ENCODE results near the gene KCNMA1. TPM values are rescaled to one million over a fixed set of nuclear protein-coding genes. Genes with fewer than 3 reads are reported as not detected.

Gene KCNMA1
- total RNA-seq, 1 donor: 77.8 TPM

DNA sequence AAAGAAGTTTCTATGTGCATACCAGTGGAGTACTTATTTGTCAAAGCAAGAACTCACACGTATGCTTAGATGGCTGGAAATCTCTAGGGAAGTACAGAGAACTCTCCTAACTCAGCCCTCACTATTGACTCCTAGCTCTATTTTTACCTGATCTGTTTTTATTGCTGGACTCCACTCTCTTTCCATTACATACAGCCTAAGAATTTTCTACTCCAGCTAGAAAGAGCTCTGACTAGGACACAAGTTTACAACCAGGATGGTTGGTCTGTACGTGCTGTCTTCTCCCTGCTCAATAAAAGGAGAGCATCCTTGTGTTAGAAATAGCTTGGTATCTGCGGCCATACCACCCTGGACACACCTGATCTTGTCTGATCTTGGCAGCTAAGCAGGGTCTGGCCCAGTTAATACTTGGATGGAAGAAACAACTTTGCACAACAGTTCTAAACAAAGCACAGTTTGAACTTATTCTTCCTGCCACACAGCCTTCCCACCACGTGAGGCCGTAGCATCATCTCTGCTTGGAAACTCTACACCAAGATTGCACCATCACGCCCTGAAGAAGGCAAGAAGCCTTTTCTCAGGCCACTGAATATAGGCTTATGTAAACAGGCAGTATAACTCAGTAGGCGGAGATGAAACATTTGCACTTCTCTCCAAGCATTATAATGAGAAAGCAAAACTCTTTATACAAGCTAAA lies 50.7 kb downstream of the KCNMA1 start:
- peak overlapping the region; percentile 42 for H3K4me2 ChIP-seq (ENCODE audit: insufficient read depth, low read length)
- H3K27me3 ChIP-seq (ENCODE audit: insufficient read depth, low read length): no peaks in the 10 kb centered on the region
- H3K4me3 ChIP-seq (ENCODE audit: insufficient read depth, low read length): no peak overlapping the region
- H3K36me3 ChIP-seq (ENCODE audit: insufficient read depth, low read length): no peaks in the 10 kb centered on the region
- TF ChIP-seq, protein P1, sequence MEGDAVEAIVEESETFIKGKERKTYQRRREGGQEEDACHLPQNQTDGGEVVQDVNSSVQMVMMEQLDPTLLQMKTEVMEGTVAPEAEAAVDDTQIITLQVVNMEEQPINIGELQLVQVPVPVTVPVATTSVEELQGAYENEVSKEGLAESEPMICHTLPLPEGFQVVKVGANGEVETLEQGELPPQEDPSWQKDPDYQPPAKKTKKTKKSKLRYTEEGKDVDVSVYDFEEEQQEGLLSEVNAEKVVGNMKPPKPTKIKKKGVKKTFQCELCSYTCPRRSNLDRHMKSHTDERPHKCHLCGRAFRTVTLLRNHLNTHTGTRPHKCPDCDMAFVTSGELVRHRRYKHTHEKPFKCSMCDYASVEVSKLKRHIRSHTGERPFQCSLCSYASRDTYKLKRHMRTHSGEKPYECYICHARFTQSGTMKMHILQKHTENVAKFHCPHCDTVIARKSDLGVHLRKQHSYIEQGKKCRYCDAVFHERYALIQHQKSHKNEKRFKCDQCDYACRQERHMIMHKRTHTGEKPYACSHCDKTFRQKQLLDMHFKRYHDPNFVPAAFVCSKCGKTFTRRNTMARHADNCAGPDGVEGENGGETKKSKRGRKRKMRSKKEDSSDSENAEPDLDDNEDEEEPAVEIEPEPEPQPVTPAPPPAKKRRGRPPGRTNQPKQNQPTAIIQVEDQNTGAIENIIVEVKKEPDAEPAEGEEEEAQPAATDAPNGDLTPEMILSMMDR (IDR thresholded peaks at IDR 0.05; ENCODE audit: extremely low read depth, low read depth, low read length): peak; percentile 39
- peak overlapping the region; percentile 8 for H2AFZ ChIP-seq (ENCODE audit: low read length)
- H3K4me1 ChIP-seq (ENCODE audit: insufficient read depth, low read length): peaks cover 27% of the 10 kb centered on the region
- no peaks in the 10 kb centered on the region for H3K9me3 ChIP-seq (ENCODE audit: low read depth, low read length)
- DNase-seq (ENCODE audit: insufficient read length, low spot score, missing footprints): peak; percentile 96
- peak overlapping the region; percentile 67 for H3K27ac ChIP-seq (ENCODE audit: low read depth, low read length)
- H3K79me2 ChIP-seq (ENCODE audit: insufficient read depth, low read length): peaks cover 46% of the 10 kb centered on the region
- no peaks in the 10 kb centered on the region for H4K20me1 ChIP-seq (ENCODE audit: insufficient read depth, low read length)

DNA sequence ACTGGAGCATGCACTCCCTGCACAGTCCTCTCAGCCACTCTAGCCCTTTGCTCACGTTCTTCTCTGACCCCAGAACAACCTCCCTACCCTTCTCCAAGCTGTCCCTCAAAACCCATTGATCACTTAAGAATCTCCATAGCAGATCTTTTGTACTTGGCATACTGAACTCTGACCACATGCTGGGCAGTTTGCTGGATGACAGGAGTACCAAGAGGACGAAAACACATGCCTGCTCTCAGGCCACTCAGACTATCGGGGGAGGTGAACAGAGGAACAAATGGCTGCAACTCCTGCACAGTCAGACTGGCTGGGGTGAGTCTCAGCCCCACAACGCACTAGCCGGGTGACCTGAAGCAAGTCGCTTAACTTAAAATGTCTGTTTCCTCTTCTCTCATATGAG lies 52.7 kb downstream of the KCNMA1 start:
- Histone ChIP-seq H4K20me1 (ENCODE audit: insufficient read depth, low read length) (no peaks in the 10 kb centered on the region), H2AFZ (ENCODE audit: low read length) (no peak overlapping the region), H3K27ac (ENCODE audit: low read depth, low read length) (no peak overlapping the region), H3K36me3 (ENCODE audit: insufficient read depth, low read length) (no peaks in the 10 kb centered on the region), H3K4me3 (ENCODE audit: insufficient read depth, low read length) (no peak overlapping the region), H3K4me1 (ENCODE audit: insufficient read depth, low read length) (peaks cover 27% of the 10 kb centered on the region), H3K9me3 (ENCODE audit: low read depth, low read length) (no peaks in the 10 kb centered on the region), H3K27me3 (ENCODE audit: insufficient read depth, low read length) (no peaks in the 10 kb centered on the region), H3K79me2 (ENCODE audit: insufficient read depth, low read length) (peaks cover 43% of the 10 kb centered on the region), H3K4me2 (ENCODE audit: insufficient read depth, low read length) (no peak overlapping the region)
- TF ChIP-seq, protein P1 (IDR thresholded peaks at IDR 0.05; ENCODE audit: extremely low read depth, low read depth, low read length): no peak
- no peak for DNase-seq (ENCODE audit: insufficient read length, low spot score, missing footprints)

DNA sequence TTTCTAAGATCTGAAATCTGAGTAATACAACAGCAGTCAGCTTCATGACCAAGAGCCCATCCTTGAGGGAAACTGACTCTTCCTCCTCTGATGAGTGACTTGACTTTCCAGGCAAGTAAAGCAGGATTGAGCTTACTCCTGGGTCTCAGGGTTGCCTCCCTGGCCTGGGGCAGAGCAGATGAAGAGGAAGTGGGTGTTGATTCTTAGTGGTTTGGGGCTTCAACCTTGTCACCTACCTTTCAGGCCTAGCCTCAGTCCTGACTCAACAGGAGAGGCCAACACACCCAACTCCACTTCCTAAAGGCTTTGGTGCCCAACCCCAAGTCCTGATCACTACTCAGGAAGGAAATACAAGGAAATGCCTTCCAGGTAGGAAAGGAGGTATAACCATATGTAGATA lies 54.1 kb downstream of the KCNMA1 start:
- Histone ChIP-seq H3K4me2 (ENCODE audit: insufficient read depth, low read length) (no peak overlapping the region), H4K20me1 (ENCODE audit: insufficient read depth, low read length) (no peaks in the 10 kb centered on the region), H3K4me3 (ENCODE audit: insufficient read depth, low read length) (no peak overlapping the region), H3K4me1 (ENCODE audit: insufficient read depth, low read length) (peaks cover 31% of the 10 kb centered on the region), H3K79me2 (ENCODE audit: insufficient read depth, low read length) (peaks cover 35% of the 10 kb centered on the region), H3K27ac (ENCODE audit: low read depth, low read length) (no peak overlapping the region), H2AFZ (ENCODE audit: low read length) (no peak overlapping the region), H3K9me3 (ENCODE audit: low read depth, low read length) (no peaks in the 10 kb centered on the region), H3K36me3 (ENCODE audit: insufficient read depth, low read length) (no peaks in the 10 kb centered on the region), H3K27me3 (ENCODE audit: insufficient read depth, low read length) (no peaks in the 10 kb centered on the region)
- DNase-seq (ENCODE audit: insufficient read length, low spot score, missing footprints): peak; percentile 76
- TF ChIP-seq, protein P1 (IDR thresholded peaks at IDR 0.05; ENCODE audit: extremely low read depth, low read depth, low read length): no peak

DNA sequence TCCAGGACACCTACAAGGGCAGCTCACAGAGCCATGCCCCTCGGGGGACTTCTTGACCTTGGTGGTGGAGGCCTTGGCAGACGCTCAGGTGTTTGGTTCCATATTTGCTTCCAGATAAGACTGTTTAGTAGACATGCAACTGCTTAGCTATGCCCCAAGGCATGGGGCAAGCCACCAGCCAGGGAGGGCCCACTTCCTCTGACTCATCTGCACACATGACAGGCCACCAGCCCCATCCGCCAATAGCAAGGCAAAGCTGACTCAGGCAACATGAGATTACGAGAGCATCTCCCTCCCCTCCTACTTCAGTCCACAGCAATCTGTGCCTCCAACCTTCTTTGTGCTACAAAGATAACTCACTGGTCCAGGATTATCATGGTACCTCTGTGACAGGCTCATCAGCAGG lies 54.9 kb downstream of the KCNMA1 start:
- Histone ChIP-seq H3K79me2 (ENCODE audit: insufficient read depth, low read length) (peaks cover 32% of the 10 kb centered on the region), H4K20me1 (ENCODE audit: insufficient read depth, low read length) (peaks cover 2% of the 10 kb centered on the region), H3K27ac (ENCODE audit: low read depth, low read length) (peak overlapping the region; percentile 11), H3K9me3 (ENCODE audit: low read depth, low read length) (no peaks in the 10 kb centered on the region), H3K36me3 (ENCODE audit: insufficient read depth, low read length) (no peaks in the 10 kb centered on the region), H3K4me2 (ENCODE audit: insufficient read depth, low read length) (no peak overlapping the region), H2AFZ (ENCODE audit: low read length) (peak overlapping the region; percentile 21), H3K4me1 (ENCODE audit: insufficient read depth, low read length) (peaks cover 31% of the 10 kb centered on the region), H3K4me3 (ENCODE audit: insufficient read depth, low read length) (no peak overlapping the region), H3K27me3 (ENCODE audit: insufficient read depth, low read length) (no peaks in the 10 kb centered on the region)
- TF ChIP-seq, protein P1 (IDR thresholded peaks at IDR 0.05; ENCODE audit: extremely low read depth, low read depth, low read length): no peak
- peak; percentile 91 for DNase-seq (ENCODE audit: insufficient read length, low spot score, missing footprints)

All from osteoblast (primary cell).